Activated CD4-positive, alpha-beta T cell treated with anti-CD3 and anti-CD28 coated beads, Interleukin-10, Interleukin-2, amounts not matched to agents 100 ng/mL and 50 ng/mL, durations not matched to agents 16 hours and 8 hours (primary cell): ENCODE measurements around the gene KCNJ8.
"Not testable (repeated sequence)": the region's sequence is repeated elsewhere in the genome, so short reads cannot be mapped to it uniquely, and the experiment has no call there.

Experiments
- DNase-seq: peaks from one replicate; pipeline ENCODE4 v3.0.0-alpha.2; 2020

The KCNJ8 gene

GRCh38 chr12:21774358-21775132 lies at the start of gene KCNJ8:
Gene KCNJ8 (minus strand): TSS chr12:21774706. CDS start chr12:21773616, 1,090 bp downstream.
- no peak for DNase-seq

DNA sequence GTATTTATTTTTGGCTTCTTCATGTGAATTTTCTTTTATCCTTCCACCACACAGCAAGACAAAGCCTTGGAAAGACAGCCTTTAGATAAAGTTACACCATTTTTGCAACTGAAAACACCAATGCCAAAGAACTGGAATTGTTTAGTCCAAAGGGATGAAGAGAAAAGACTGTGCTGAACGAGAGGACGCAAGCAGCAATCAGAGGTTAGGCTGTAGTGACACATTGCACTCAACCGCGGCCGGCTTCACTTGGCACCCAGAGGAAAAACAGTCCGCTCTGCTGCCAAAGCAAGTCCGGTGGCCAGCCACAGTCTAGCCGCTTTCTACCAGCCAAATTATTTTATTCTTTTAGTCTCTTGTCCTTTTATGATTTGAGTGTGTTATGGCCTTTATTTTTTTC lies 49.1 kb upstream of the KCNJ8 start:
- no peak for DNase-seq

GRCh38 chr12:21819678-21820077 lies 45.2 kb upstream of the KCNJ8 start:
- DNase-seq, result no peak

GRCh38 chr12:21819236-21819635 lies 44.7 kb upstream of the KCNJ8 start:
- no peak for DNase-seq

DNA sequence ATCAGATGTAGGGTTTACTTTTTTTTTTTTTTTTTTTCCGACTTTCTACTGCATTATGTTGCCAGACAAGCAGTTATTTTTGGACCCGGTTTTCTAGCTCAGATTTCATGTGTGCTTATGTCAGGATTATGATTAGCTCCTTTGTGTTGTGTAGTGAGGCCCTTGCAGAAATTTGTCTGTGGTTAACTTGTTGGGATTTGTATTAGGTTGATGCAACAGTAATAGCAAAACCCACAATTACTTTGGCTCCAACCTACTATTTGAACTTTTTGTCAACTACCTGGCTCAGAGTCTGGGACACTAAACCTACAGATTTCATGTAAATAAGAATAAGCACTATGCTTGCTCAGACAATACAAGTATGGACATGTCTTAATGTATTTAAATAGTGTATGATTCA lies 44.1 kb upstream of the KCNJ8 start:
- DNase-seq, result no peak

GRCh38 chr12:21815306-21816062 lies 41.0 kb upstream of the KCNJ8 start:
- DNase-seq, result no peak

GRCh38 chr12:21814814-21815213 lies 40.3 kb upstream of the KCNJ8 start:
- no peak for DNase-seq

GRCh38 chr12:21814327-21814726 lies 39.8 kb upstream of the KCNJ8 start:
- no peak for DNase-seq

GRCh38 chr12:21813751-21814150 lies 39.2 kb upstream of the KCNJ8 start:
- DNase-seq, result no peak

- DNase-seq, result no peak
Observed at GRCh38 chr12:21813125-21813524, 38.6 kb upstream of the KCNJ8 start.

DNA sequence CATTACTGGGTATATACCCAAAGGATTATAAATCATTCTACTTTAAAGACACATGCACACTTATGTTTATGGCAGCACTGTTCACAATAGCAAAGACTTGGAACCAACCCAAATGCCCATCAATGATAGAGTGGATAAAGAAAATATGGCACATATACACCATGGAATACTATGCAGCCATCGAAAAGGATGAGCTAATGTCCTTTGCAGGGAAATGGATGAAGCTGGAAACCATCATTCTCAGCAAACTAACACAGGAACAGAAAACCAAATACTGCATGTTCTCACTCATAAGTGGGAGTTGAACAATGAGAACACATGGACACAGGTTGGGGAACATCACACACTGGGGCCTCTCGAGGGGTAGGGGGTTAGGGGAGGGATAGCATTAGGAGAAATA lies 37.8 kb upstream of the KCNJ8 start:
- not testable (repeated sequence) for DNase-seq

DNA sequence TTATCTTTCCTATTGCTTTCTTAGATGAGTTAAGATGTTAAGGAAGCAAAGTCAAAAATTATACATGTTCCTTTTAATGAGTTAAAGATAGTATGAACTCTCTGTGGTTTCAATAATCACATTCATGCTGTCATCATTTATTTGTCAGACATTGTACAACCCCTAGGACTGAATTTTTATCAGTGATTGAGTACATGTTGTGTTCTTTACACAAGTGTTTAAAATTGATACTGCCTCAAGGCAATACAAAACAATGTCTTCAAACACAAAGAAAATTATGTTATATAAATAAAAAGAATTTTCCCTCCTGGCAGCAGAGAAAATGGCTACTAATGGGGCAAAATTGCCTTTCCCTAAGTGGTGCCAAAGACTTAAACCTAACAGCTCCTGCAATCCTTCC lies 34.6 kb upstream of the KCNJ8 start:
- no peak for DNase-seq

DNA sequence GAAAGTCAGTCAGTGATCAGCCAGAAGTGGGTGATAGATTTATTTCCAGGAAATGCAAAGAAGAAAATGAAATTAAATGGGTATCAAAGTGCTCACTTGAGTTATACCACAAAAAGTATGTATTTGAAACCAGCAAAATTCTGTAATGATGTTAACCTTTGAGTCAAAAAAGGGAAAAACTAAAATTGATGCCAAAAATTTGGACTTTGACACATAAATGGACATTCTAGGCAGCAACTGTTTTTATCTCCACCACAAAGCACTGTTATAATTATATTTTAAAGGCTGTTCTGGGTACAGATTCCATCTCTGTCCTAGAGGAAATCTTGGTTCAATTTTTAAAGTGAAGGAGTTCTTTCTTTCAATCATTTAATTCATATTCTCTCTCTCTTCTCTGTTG lies 31.7 kb upstream of the KCNJ8 start:
- DNase-seq, result no peak

GRCh38 chr12:21801522-21802288 lies 27.2 kb upstream of the KCNJ8 start:
- no peak for DNase-seq

DNA sequence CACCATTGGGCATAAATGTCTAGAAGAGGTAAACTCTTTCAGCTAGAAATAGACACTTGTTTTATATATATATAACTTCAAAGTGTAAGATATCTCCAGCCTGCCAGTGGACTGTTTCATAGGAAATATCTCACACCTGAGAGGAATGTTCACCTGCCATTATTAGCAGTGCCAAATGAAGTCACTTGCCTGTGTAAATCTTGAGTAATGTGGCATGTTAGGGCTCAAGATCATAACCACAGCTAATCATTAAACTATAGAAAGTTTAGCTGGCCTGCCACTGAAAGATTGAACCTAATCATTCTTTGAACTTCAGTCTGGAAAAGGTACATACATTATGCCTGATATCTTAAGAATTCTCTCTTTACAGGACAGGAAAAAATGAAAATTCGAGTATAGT lies 25.5 kb upstream of the KCNJ8 start:
- no peak for DNase-seq

- DNase-seq, result no peak
Observed at GRCh38 chr12:21797539-21797938, 23.0 kb upstream of the KCNJ8 start.

DNA sequence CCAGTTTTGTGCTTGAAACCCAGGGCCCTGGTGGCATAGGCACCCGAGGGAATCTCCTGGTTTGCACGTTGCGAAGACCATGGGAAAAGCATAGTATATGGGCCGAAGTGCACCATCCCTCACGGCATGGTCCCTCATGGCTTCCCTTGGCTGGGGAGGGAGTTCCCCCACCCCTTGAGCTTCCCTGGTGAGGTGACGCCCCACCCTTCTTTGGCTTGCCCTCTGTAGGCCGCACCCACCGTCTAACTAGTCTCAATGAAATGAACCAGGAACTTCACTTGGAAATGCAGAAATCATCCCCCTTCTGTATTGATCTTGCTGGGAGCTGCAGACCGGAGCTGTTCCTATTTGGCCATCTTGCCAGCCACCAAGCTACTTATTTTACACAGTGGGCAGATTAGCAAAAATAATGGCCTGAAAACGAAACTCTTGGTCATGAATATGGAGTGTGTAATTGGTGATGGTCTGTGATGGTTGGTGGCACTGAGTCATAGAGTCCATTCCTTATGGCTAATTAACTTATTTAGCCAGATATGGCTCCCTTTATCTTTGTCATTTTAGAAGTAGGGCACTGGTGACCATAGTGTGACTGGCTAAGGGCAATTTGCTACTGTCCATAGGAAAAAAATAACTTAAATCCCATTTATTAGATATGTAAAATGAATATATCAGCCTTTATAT lies 21.3 kb upstream of the KCNJ8 start:
- no peak for DNase-seq

- not testable (repeated sequence) for DNase-seq
Observed at GRCh38 chr12:21794807-21795595, 20.5 kb upstream of the KCNJ8 start.

DNA sequence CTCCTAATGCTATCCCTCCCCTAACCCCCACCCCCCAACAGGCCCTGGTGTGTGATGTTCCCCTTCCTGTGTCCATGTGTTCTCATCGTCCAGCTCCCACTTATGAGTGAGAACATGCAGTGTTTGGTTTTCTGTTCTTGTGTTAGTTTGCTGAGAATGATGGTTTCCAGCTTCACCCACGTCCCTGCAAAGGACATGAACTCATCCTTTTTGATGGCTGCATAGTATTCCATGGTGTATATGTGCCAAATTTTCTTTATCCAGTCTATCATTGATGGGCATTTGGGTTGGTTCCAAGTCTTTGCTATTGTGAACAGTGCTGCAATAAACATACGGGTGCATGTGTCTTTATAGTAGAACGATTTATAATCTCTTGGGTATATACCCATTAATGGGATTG lies 15.2 kb upstream of the KCNJ8 start:
- not testable (repeated sequence) for DNase-seq

GRCh38 chr12:21788089-21788983 lies 13.8 kb upstream of the KCNJ8 start:
- no peak for DNase-seq

DNA sequence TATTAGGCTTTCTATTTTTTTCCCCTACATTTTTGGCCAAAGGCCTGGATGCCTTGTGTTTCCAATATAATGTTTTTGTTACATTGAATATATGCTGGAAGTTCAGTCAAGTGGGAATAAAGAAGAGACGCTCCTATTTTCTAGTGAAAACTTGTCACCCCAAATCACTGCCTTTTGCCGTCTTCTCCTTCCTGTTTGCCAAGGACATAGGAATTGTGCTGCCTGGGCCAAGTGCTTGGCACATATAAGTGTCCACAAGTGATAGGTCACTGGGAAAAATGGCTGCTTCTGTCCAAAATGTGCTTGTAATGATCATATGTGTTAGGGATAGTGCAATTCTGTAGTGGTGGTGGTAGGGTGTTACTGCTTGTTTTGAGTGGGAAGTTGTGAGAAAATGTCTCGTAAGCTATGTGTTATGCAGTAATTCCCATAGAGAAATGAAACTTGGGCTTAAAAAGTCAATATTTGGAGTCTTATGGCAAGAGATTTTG lies 11.6 kb upstream of the KCNJ8 start:
- no peak for DNase-seq
